ENCODE results near the gene MTMR1. TPM values are rescaled to one million over a fixed set of nuclear protein-coding genes. Genes with fewer than 3 reads are reported as not detected.

Gene MTMR1
- total RNA-seq, 1 experiment from 2014 or later, result 36.1 TPM

DNA sequence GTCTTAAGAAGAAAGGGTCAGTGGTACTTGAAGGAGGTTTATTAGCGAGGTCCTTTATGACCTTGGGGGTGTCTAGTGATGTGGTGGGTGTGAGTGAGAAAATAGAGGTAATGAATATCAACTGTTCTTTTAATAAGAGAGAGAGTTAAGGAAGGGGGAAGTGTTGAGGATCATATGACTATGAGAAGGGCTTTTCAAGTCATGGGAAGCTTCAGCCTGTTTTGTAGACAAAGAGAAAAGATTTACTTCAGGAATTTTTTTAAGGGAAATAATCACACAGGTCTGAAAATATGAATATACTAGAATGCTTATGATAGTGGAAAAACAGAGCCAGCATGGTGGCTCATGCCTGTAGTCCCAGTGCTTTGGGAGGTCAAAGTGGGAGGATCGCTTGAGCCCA lies 41.3 kb upstream of the MTMR1 start:
- DNase-seq (ENCODE audit: low read depth, low spot score) (no peak), ATAC-seq (no peak)
- no peaks in the 10 kb centered on the region for H3K36me3 ChIP-seq (ENCODE audit: control insufficient read depth, insufficient read depth, low read length)
- POLR2A ChIA-PET, result no interaction called here
- CTCF ChIA-PET, result no interaction called here
- no peaks in the 10 kb centered on the region for H3K27me3 ChIP-seq (ENCODE audit: control insufficient read depth, insufficient read depth, low read length)
- no peaks in the 10 kb centered on the region for H3K9me3 ChIP-seq (ENCODE audit: control insufficient read depth, insufficient read depth, low read depth, low read length)
- no TSS peak for BruUV-seq (replicated peaks)
- H3K27ac ChIP-seq (ENCODE audit: low read length), result no peak overlapping the region
- H3K4me3 ChIP-seq (ENCODE audit: low read depth in 2 of 2, low read length in 2 of 2), result no peak overlapping the region
- in situ Hi-C loops (cut with HindIII; ENCODE audit: low pct_unique_long_range_greater_than_20kb, low sequenced_read_pairs) (no loop called here), intact Hi-C loops (cut with micrococcal nuclease; ENCODE audit: unreplicated experiment) (no loop called here)
- TF ChIP-seq, protein P1, sequence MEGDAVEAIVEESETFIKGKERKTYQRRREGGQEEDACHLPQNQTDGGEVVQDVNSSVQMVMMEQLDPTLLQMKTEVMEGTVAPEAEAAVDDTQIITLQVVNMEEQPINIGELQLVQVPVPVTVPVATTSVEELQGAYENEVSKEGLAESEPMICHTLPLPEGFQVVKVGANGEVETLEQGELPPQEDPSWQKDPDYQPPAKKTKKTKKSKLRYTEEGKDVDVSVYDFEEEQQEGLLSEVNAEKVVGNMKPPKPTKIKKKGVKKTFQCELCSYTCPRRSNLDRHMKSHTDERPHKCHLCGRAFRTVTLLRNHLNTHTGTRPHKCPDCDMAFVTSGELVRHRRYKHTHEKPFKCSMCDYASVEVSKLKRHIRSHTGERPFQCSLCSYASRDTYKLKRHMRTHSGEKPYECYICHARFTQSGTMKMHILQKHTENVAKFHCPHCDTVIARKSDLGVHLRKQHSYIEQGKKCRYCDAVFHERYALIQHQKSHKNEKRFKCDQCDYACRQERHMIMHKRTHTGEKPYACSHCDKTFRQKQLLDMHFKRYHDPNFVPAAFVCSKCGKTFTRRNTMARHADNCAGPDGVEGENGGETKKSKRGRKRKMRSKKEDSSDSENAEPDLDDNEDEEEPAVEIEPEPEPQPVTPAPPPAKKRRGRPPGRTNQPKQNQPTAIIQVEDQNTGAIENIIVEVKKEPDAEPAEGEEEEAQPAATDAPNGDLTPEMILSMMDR (IDR thresholded peaks at IDR 0.05), result no peak
- TF ChIP-seq SIN3A (IDR thresholded peaks at IDR 0.05; ENCODE audit: borderline replicate concordance, insufficient read depth, low read depth, low read length) (no peak), TCF7L2 (IDR thresholded peaks at IDR 0.05; ENCODE audit: low read depth, low read length) (no peak), POLR2AphosphoS5 (IDR thresholded peaks at IDR 0.05; ENCODE audit: low read depth, low read length) (no peak)
- TF ChIP-seq, protein P2, sequence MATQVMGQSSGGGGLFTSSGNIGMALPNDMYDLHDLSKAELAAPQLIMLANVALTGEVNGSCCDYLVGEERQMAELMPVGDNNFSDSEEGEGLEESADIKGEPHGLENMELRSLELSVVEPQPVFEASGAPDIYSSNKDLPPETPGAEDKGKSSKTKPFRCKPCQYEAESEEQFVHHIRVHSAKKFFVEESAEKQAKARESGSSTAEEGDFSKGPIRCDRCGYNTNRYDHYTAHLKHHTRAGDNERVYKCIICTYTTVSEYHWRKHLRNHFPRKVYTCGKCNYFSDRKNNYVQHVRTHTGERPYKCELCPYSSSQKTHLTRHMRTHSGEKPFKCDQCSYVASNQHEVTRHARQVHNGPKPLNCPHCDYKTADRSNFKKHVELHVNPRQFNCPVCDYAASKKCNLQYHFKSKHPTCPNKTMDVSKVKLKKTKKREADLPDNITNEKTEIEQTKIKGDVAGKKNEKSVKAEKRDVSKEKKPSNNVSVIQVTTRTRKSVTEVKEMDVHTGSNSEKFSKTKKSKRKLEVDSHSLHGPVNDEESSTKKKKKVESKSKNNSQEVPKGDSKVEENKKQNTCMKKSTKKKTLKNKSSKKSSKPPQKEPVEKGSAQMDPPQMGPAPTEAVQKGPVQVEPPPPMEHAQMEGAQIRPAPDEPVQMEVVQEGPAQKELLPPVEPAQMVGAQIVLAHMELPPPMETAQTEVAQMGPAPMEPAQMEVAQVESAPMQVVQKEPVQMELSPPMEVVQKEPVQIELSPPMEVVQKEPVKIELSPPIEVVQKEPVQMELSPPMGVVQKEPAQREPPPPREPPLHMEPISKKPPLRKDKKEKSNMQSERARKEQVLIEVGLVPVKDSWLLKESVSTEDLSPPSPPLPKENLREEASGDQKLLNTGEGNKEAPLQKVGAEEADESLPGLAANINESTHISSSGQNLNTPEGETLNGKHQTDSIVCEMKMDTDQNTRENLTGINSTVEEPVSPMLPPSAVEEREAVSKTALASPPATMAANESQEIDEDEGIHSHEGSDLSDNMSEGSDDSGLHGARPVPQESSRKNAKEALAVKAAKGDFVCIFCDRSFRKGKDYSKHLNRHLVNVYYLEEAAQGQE (IDR thresholded peaks at IDR 0.05; ENCODE audit: insufficient read depth in 1 of 2, low read depth in 2 of 2, low read length in 1 of 2), result no peak
- no peaks in the 10 kb centered on the region for H3K4me1 ChIP-seq (ENCODE audit: control insufficient read depth, insufficient read depth, low read length)

DNA sequence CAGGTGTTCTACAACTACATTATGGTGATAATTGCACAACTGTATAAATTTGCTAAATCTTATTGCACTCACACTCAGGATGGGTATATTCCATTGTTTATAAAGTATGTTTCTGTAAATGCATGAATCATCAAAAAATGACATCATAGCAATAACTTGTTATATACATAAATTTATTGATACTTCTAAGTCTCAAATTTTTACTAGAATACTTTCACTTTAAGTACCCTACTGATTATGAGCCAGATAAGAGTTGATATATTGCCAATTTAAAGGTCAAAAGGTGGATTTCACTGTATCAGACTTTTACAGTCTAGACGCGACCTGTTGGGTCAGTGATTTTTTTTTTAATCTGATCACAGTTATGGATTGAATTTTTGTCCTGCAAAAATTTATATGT lies 37.4 kb upstream of the MTMR1 start:
- intact Hi-C loops (cut with micrococcal nuclease; ENCODE audit: unreplicated experiment) (no loop called here), in situ Hi-C loops (cut with HindIII; ENCODE audit: low pct_unique_long_range_greater_than_20kb, low sequenced_read_pairs) (no loop called here)
- no TSS peak for BruUV-seq (replicated peaks)
- DNase-seq (ENCODE audit: low read depth, low spot score) (no peak), ATAC-seq (no peak)
- ChIA-PET CTCF (no interaction called here), POLR2A (no interaction called here)
- Histone ChIP-seq H3K4me1 (ENCODE audit: control insufficient read depth, insufficient read depth, low read length) (no peaks in the 10 kb centered on the region), H3K27ac (ENCODE audit: low read length) (no peak overlapping the region), H3K9me3 (ENCODE audit: control insufficient read depth, insufficient read depth, low read depth, low read length) (no peaks in the 10 kb centered on the region), H3K36me3 (ENCODE audit: control insufficient read depth, insufficient read depth, low read length) (peaks cover 3% of the 10 kb centered on the region; the same call in 1 of the 2 replicates), H3K27me3 (ENCODE audit: control insufficient read depth, insufficient read depth, low read length) (no peaks in the 10 kb centered on the region), H3K4me3 (ENCODE audit: low read depth in 2 of 2, low read length in 2 of 2) (no peak overlapping the region)
- TF ChIP-seq SIN3A (IDR thresholded peaks at IDR 0.05; ENCODE audit: borderline replicate concordance, insufficient read depth, low read depth, low read length) (no peak), POLR2AphosphoS5 (IDR thresholded peaks at IDR 0.05; ENCODE audit: low read depth, low read length) (no peak), TCF7L2 (IDR thresholded peaks at IDR 0.05; ENCODE audit: low read depth, low read length) (no peak)
- TF ChIP-seq, protein P1 (IDR thresholded peaks at IDR 0.05), result no peak
- TF ChIP-seq, protein P2 (IDR thresholded peaks at IDR 0.05; ENCODE audit: insufficient read depth in 1 of 2, low read depth in 2 of 2, low read length in 1 of 2), result no peak
